Retinal pigment epithelial cell (primary cell): ENCODE results near the gene UBASH3B.
"Not testable (repeated sequence)": the region's sequence is repeated elsewhere in the genome, so short reads cannot be mapped to it uniquely, and the experiment has no call there.

Experiments
- DNase-seq: peaks from one replicate; pipeline ENCODE4 v3.0.0-alpha.2; 2010; ENCODE audit warnings: low read depth
- H3K4me3 ChIP-seq: 2 replicates; pipeline ENCODE4 v1.5.1; 2011; ENCODE audit warnings: mild to moderate bottlenecking, low read length, control low read depth, moderate library complexity
- CTCF ChIP-seq: conservative IDR thresholded peaks from 2 replicates; pipeline ENCODE4 v1.5.1; 2011; ENCODE audit warnings: low read depth, low read length, control low read depth, inconsistent platforms

UBASH3B gene

GRCh38 chr11:122815900-122816299 lies 160.4 kb downstream of the UBASH3B start:
- no peak for TF ChIP-seq CTCF
- no peak overlapping the region for H3K4me3 ChIP-seq
- no peak for DNase-seq

GRCh38 chr11:122816761-122817520 lies 161.4 kb downstream of the UBASH3B start:
- TF ChIP-seq CTCF = no peak
- no peak overlapping the region for H3K4me3 ChIP-seq
- DNase-seq = no peak

GRCh38 chr11:122820158-122820557 lies 164.6 kb downstream of the UBASH3B start:
- no peak overlapping the region for H3K4me3 ChIP-seq
- TF ChIP-seq CTCF = no peak
- no peak for DNase-seq

GRCh38 chr11:122821169-122821568 lies 165.6 kb downstream of the UBASH3B start:
- no peak for TF ChIP-seq CTCF
- no peak for DNase-seq
- no peak overlapping the region for H3K4me3 ChIP-seq

- no peak overlapping the region for H3K4me3 ChIP-seq
- DNase-seq = no peak
- TF ChIP-seq CTCF = no peak
Measured at GRCh38 chr11:122822241-122822640, 166.7 kb downstream of the UBASH3B start.

- no peak for DNase-seq
- H3K4me3 ChIP-seq = no peak overlapping the region
- TF ChIP-seq CTCF = no peak
Measured at GRCh38 chr11:122823564-122823963, 168.0 kb downstream of the UBASH3B start.

GRCh38 chr11:122829371-122829770 lies 173.8 kb downstream of the UBASH3B start:
- DNase-seq, H3K4me3 ChIP-seq: not testable (repeated sequence)

GRCh38 chr11:122832297-122832696 lies 176.8 kb downstream of the UBASH3B start:
- not testable (repeated sequence) for H3K4me3 ChIP-seq, DNase-seq
